B cell (primary cell): Measurements from ENCODE around the gene RANBP3. TPM values are rescaled to one million over a fixed set of nuclear protein-coding genes. Genes with fewer than 3 reads are reported as not detected.

Experiments
- ATAC-seq: fragments of 200-7000 bp; cut with Tn5 transposase; one replicate; pipeline ENCODE4 v1.10.0; 2021; ENCODE audit warnings: low read depth, mild to moderate bottlenecking, moderate number of reproducible peaks, moderate library complexity
- CTCF ChIA-PET: fragments of 350-600 bp; sonication (Branson Sonifier 250); formaldehyde crosslinking; loops from one replicate; lab custom pipeline; 2021; ENCODE audit warnings: antibody characterized with exemption, inconsistent platforms; lab: Charles Lee
- POLR2A ChIA-PET: fragments of 350-600 bp; sonication (Branson Sonifier 250); formaldehyde crosslinking; loops from one replicate; lab custom pipeline; 2021; ENCODE audit warnings: antibody characterized with exemption; lab: Charles Lee
- DNase-seq: peaks from one replicate; pipeline ENCODE4 v3.0.0; 2013
- H2AFZ ChIP-seq: 2 replicates; pipeline ENCODE4 v1.6.1; 2012; ENCODE audit warnings: mild to moderate bottlenecking, low read depth, low read length; ENCODE audit not compliant: insufficient read depth, poor library complexity, severe bottlenecking
- H3K27ac ChIP-seq, 2 donors: 1 replicate in 1 of 2; 2 replicates in 1 of 2; pipeline ENCODE4 v1.5.1; 2012 to 2013; ENCODE audit warnings: low read length in 2 of 2, mild to moderate bottlenecking in 2 of 2, moderate library complexity in 1 of 2
- H3K27me3 ChIP-seq, 4 experiments: fragments of 200-600 bp in 1 of 4; sonication (generic) in 1 of 4; replicated peaks in 1 of 4; 1 replicate in 2 of 4; 2 replicates in 2 of 4; pipeline versions ENCODE4 v1.6.1 to v1.7.0; 2013 to 2016; ENCODE audit warnings: low read length in 3 of 4, mild to moderate bottlenecking in 2 of 4, mixed read lengths in 1 of 4, moderate library complexity in 1 of 4; ENCODE audit not compliant: insufficient read depth in 4 of 4, control insufficient read depth in 3 of 4; ENCODE audit errors: control extremely low read depth in 1 of 4
- H3K36me3 ChIP-seq, 2 experiments: replicated peaks in 1 of 2; 1 replicate in 1 of 2; 2 replicates in 1 of 2; pipeline versions ENCODE4 v1.6.1 to v1.7.1; 2013; ENCODE audit warnings: low read length in 1 of 2; ENCODE audit not compliant: insufficient read depth in 2 of 2, control insufficient read depth in 1 of 2; ENCODE audit errors: control extremely low read depth in 1 of 2, extremely low read depth in 1 of 2
- H3K4me1 ChIP-seq, 2 donors: fragments of 200-600 bp in 1 of 2; sonication (generic) in 1 of 2; 1 replicate in 1 of 2; 2 replicates in 1 of 2; pipeline versions ENCODE4 v1.5.1 to v1.6.1; 2013 to 2017; ENCODE audit warnings: low read length in 2 of 2; ENCODE audit not compliant: control insufficient read depth in 2 of 2, insufficient read depth in 2 of 2
- H3K4me2 ChIP-seq: replicated peaks from 2 replicates; pipeline ENCODE3; 2012; ENCODE audit warnings: mild to moderate bottlenecking, low read depth, low read length; ENCODE audit not compliant: poor library complexity, severe bottlenecking
- H3K4me3 ChIP-seq, 5 experiments: fragments of 200-600 bp in 1 of 5; sonication (generic) in 1 of 5; 1 replicate in 3 of 5; 2 replicates in 2 of 5; pipeline versions ENCODE4 v1.5.1 to v1.7.0; 2011 to 2016; ENCODE audit warnings: low read length in 4 of 5, mild to moderate bottlenecking in 4 of 5, low read depth in 2 of 5, control low read depth in 1 of 5, moderate library complexity in 1 of 5; ENCODE audit not compliant: insufficient read depth in 1 of 5; ENCODE audit errors: control extremely low read depth in 1 of 5, extremely low read depth in 1 of 5
- H3K79me2 ChIP-seq: fragments of 200-600 bp; sonication (generic); one replicate; pipeline ENCODE4 v1.6.0; 2016; ENCODE audit warnings: low read length; ENCODE audit not compliant: control insufficient read depth, insufficient read depth
- H3K9ac ChIP-seq: fragments of 200-600 bp; sonication (generic); 2 replicates; pipeline ENCODE4 v1.6.1; 2017; ENCODE audit warnings: mild to moderate bottlenecking, low read length, moderate library complexity
- H3K9me3 ChIP-seq, 3 donors: one replicate each; pipeline versions ENCODE4 v1.6.1 to v1.7.1; 2013; ENCODE audit warnings: low read length in 2 of 3; ENCODE audit not compliant: control insufficient read depth in 2 of 3, insufficient read depth in 1 of 3; ENCODE audit errors: control extremely low read depth in 1 of 3
- H4K20me1 ChIP-seq: 2 replicates; pipeline ENCODE4 v1.6.0; 2012; ENCODE audit warnings: mild to moderate bottlenecking, low read length; ENCODE audit not compliant: insufficient read depth, control insufficient read depth, poor library complexity, severe bottlenecking
- H3K27ac Mint-ChIP-seq: one replicate; pipeline ENCODE4 v1.8.0; 2021; ENCODE audit warnings: mixed read lengths
- H3K27me3 Mint-ChIP-seq: one replicate; pipeline ENCODE4 v1.8.0; 2021; ENCODE audit warnings: mixed read lengths
- H3K4me1 Mint-ChIP-seq: one replicate; pipeline ENCODE4 v1.8.0; 2021; ENCODE audit warnings: mixed read lengths
- H3K4me3 Mint-ChIP-seq: one replicate; pipeline ENCODE4 v1.8.0; 2021; ENCODE audit warnings: mixed read lengths
- H3K9me3 Mint-ChIP-seq: one replicate; pipeline ENCODE4 v1.8.0; 2022; ENCODE audit warnings: mixed read lengths; ENCODE audit not compliant: insufficient read depth
- CTCF ChIP-seq: fragments of 200-600 bp; IDR thresholded peaks from one replicate; pipeline ENCODE4 v1.8.0; 2022; ENCODE audit warnings: antibody characterized with exemption, mild to moderate bottlenecking
- EZH2 ChIP-seq: IDR thresholded peaks from 2 replicates; pipeline ENCODE4 v1.6.1; 2012; ENCODE audit warnings: borderline replicate concordance, low read depth, mild to moderate bottlenecking, moderate library complexity, low read length; ENCODE audit not compliant: insufficient read depth, poor library complexity, severe bottlenecking
- WGBS: methylation state at CpG from one replicate; pipeline ENCODE4 v1.1.5; 2013; ENCODE audit warnings: missing lambda C conversion rate; ENCODE audit not compliant: insufficient coverage; 5-methylcytosine and 5-hydroxymethylcytosine counted together
- intact Hi-C: fragments of 100-400 bp; cut with micrococcal nuclease; formaldehyde crosslinking; loops from one replicate; pipeline ENCODE4 v1.10.0; 2022
- polyA plus RNA-seq: library from polyadenylated mRNA; depleted of rRNA; stranded (reverse); fragments of >200 nt; gene quantifications from 2 replicates; pipeline ENCODE4 v1.2.3, GENCODE V29; 2012
- total RNA-seq, 2 donors: library from RNA; stranded (reverse); fragments of 120-200 nt in 1 of 2; gene quantifications; 1 replicate in 1 of 2; 2 replicates in 1 of 2; pipeline versions ENCODE4 v1.2.3 to v1.2.4, GENCODE V29; 2013 to 2022

Gene RANBP3
- total and polyA plus RNA-seq, 2 donors (not counting 1 experiment from before 2014, with no cell fraction given) = 86.7 to 91.7 TPM

- Mint-ChIP-seq H3K4me3 (no peak overlapping the region), H3K27me3 (no peaks in the 10 kb centered on the region), H3K9me3 (no peaks in the 10 kb centered on the region), H3K4me1 (no peaks in the 10 kb centered on the region), H3K27ac (no peak overlapping the region)
- intact Hi-C loops = no loop called here
- H3K27ac ChIP-seq = no peak overlapping the region
- peaks cover 6% of the 10 kb centered on the region for H4K20me1 ChIP-seq
- no peaks in the 10 kb centered on the region for H3K79me2 ChIP-seq
- H3K27me3 ChIP-seq = no peaks in the 10 kb centered on the region
- WGBS = 96% methylated on average over 32 of the region's 42 CpGs
- POLR2A ChIA-PET = no interaction called here
- H3K4me1 ChIP-seq = no peaks in the 10 kb centered on the region
- no peak for DNase-seq
- H3K36me3 ChIP-seq = peaks cover 0 to 46% of the 10 kb centered on the region in 2 experiments
- CTCF ChIA-PET = no interaction called here
- no peak overlapping the region for H3K4me3 ChIP-seq
- H3K9me3 ChIP-seq = peaks cover 0 to 3% (median 0%) of the 10 kb centered on the region in 3 donors
- ATAC-seq = no peak
- H2AFZ ChIP-seq = no peak overlapping the region
- no peak overlapping the region for H3K9ac ChIP-seq
- TF ChIP-seq CTCF (no peak), EZH2 (no peak)
- no peak overlapping the region for H3K4me2 ChIP-seq
Measured at GRCh38 chr19:5914946-5915781, 62.8 kb downstream of the RANBP3 start.

- ChIA-PET POLR2A (interaction anchor here (0.6 kb wide), 1 partner anchor 1031 kb away, joined by 4 read pairs; no protein-coding TSS in a partner anchor), CTCF (no interaction called here)
- H3K79me2 ChIP-seq = no peaks in the 10 kb centered on the region
- H3K4me2 ChIP-seq = no peak overlapping the region
- no peak overlapping the region for H2AFZ ChIP-seq
- intact Hi-C loops = no loop called here
- peaks cover 0 to 48% of the 10 kb centered on the region in 2 experiments for H3K36me3 ChIP-seq
- H3K4me3 Mint-ChIP-seq = no peak overlapping the region
- no peaks in the 10 kb centered on the region for H3K27me3 ChIP-seq
- H3K4me1 ChIP-seq = no peaks in the 10 kb centered on the region
- H3K9ac ChIP-seq = no peak overlapping the region
- H4K20me1 ChIP-seq = peaks cover 6% of the 10 kb centered on the region
- H3K27me3 Mint-ChIP-seq = no peaks in the 10 kb centered on the region
- H3K4me3 ChIP-seq = no peak overlapping the region
- ATAC-seq (no peak), DNase-seq (no peak)
- no peaks in the 10 kb centered on the region for H3K9me3 Mint-ChIP-seq
- no peak overlapping the region for H3K27ac Mint-ChIP-seq
- H3K4me1 Mint-ChIP-seq = no peaks in the 10 kb centered on the region
- H3K9me3 ChIP-seq = peaks cover 0 to 3% (median 0%) of the 10 kb centered on the region in 3 donors
- TF ChIP-seq CTCF (no peak), EZH2 (no peak)
- WGBS = 94% methylated on average over 22 of the region's 22 CpGs
- H3K27ac ChIP-seq = no peak overlapping the region
Measured at GRCh38 chr19:5914358-5914774, 63.6 kb downstream of the RANBP3 start.
